Ovary (tissue), 3 donors: Measurements from ENCODE around the gene RBM23.
A peak's percentile ranks its signal among the peaks of the same experiment; 100 is the strongest.

ENCODE experiments used
- POLR2A ChIP-seq: fragments of 450-650 bp; IDR thresholded peaks from one replicate; pipeline ENCODE4 v1.6.1; 2017; ENCODE audit warnings: antibody characterized with exemption, mild to moderate bottlenecking, moderate library complexity
- TF ChIP-seq, protein P1 (sequence below), 3 donors: fragments of 450-650 bp in 2 of 3; fragments of 200-600 bp in 1 of 3; IDR thresholded peaks; one replicate each; pipeline versions ENCODE4 v1.5.1 to v1.8.0; 2016 to 2022; ENCODE audit warnings: antibody characterized with exemption in 3 of 3, mild to moderate bottlenecking in 1 of 3
- donor health status: DM: no; HTN: no; CAD: no.

GRCh38 chr14:22852940-22853767 is 65.8 kb downstream of the RBM23 start:
- TF ChIP-seq, protein P1, sequence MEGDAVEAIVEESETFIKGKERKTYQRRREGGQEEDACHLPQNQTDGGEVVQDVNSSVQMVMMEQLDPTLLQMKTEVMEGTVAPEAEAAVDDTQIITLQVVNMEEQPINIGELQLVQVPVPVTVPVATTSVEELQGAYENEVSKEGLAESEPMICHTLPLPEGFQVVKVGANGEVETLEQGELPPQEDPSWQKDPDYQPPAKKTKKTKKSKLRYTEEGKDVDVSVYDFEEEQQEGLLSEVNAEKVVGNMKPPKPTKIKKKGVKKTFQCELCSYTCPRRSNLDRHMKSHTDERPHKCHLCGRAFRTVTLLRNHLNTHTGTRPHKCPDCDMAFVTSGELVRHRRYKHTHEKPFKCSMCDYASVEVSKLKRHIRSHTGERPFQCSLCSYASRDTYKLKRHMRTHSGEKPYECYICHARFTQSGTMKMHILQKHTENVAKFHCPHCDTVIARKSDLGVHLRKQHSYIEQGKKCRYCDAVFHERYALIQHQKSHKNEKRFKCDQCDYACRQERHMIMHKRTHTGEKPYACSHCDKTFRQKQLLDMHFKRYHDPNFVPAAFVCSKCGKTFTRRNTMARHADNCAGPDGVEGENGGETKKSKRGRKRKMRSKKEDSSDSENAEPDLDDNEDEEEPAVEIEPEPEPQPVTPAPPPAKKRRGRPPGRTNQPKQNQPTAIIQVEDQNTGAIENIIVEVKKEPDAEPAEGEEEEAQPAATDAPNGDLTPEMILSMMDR (IDR thresholded peaks at IDR 0.05), result peak; percentile 80 to 98 (median 97)
- TF ChIP-seq POLR2A, result peak; percentile 24
